22Rv1 (cell line): ENCODE data around the gene FAM222A.

ENCODE experiments used
- CTCF ChIP-seq: fragments of 450-650 bp; IDR thresholded peaks from 2 replicates; pipeline ENCODE4 v1.5.1; 2017; ENCODE audit warnings: mild to moderate bottlenecking
- ZFX ChIP-seq: fragments of 450-650 bp; IDR thresholded peaks from 2 replicates; pipeline ENCODE4 v1.6.1; 2017; ENCODE audit warnings: antibody characterized with exemption, borderline replicate concordance

DNA sequence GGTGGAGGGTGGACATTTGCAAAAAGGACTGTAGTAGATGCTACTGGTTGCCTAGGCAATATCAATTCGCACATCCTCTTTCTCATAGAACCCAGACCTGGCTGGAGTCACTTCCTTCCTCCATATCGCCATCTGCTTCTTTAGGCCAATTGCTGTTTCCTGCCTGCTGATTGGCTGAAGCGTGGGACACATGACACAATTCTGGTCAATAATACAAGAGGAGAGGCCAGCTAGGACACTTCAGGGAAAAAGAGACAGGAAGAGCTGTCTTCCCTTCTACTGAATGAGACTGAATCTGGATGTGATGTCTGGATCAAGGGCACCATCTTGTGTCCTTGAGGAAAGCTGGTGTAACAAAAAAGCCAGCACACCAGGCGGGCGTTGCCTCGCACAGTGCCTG is 65.8 kb downstream of the FAM222A start:
- no peak for TF ChIP-seq CTCF
- TF ChIP-seq ZFX, result no peak
